Astrocyte of the cerebellum (primary cell): Measurements from ENCODE around the gene AKR1C3.
A peak's percentile ranks its signal among the peaks of the same experiment; 100 is the strongest.

Experiments used
- DNase-seq: peaks from one replicate; pipeline ENCODE4 v3.0.0-alpha.2; 2011; ENCODE audit warnings: low read depth
- H3K4me3 ChIP-seq: 2 replicates; pipeline ENCODE4 v1.5.1; 2011; ENCODE audit warnings: mild to moderate bottlenecking, low read depth, low read length, moderate library complexity
- CTCF ChIP-seq: IDR thresholded peaks from 2 replicates; pipeline ENCODE4 v1.5.1; 2012; ENCODE audit warnings: low read length, low read depth, moderate library complexity, mild to moderate bottlenecking; ENCODE audit errors: missing control alignments
- in situ Hi-C: cut with HindIII; loops from 2 replicates; pipeline ENCODE4 v1.10.0; 2017; ENCODE audit warnings: low sequenced_read_pairs

The AKR1C3 gene

GRCh38 chr10:5064656-5065055 is 29.6 kb upstream of the AKR1C3 start:
- no peak for DNase-seq
- in situ Hi-C loops: no loop called here
- H3K4me3 ChIP-seq: no peak overlapping the region
- TF ChIP-seq CTCF: no peak

- in situ Hi-C loops: no loop called here
- DNase-seq: no peak
- no peak for TF ChIP-seq CTCF
- no peak overlapping the region for H3K4me3 ChIP-seq
Measured at GRCh38 chr10:5068274-5068984, 25.8 kb upstream of the AKR1C3 start.

- in situ Hi-C loops: no loop called here
- H3K4me3 ChIP-seq: no peak overlapping the region
- no peak for DNase-seq
- TF ChIP-seq CTCF: no peak
Measured at GRCh38 chr10:5070648-5071410, 23.4 kb upstream of the AKR1C3 start.

- DNase-seq: peak; percentile 58
- TF ChIP-seq CTCF: no peak
- in situ Hi-C loops: no loop called here
- no peak overlapping the region for H3K4me3 ChIP-seq
Measured at GRCh38 chr10:5071411-5072198, 22.6 kb upstream of the AKR1C3 start.

- in situ Hi-C loops: no loop called here
- no peak for TF ChIP-seq CTCF
- no peak for DNase-seq
- no peak overlapping the region for H3K4me3 ChIP-seq
Measured at GRCh38 chr10:5073659-5074058, 20.6 kb upstream of the AKR1C3 start.

DNA sequence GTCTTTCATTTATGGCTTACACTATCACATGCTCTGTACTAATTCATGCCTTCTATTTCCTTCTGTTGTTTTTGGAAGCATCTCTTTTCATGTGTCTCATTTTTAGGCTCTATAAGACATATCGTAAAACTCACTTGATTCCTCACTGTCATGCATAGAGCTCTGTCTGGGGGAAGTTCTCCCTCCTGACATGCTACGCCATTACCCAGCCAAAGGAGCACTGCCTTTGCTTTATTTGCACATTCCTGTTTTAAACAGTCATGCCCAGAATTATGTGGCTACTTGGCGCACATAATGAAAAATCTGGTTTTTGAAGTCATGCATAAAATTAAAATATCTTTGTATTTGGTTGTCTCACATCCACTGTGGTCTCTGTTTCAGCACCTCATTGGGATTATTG is 17.6 kb upstream of the AKR1C3 start:
- DNase-seq: peak; percentile 27
- H3K4me3 ChIP-seq: no peak overlapping the region
- in situ Hi-C loops: no loop called here
- TF ChIP-seq CTCF: no peak
